Stimulated activated CD4-positive, alpha-beta T cell treated with anti-CD3 and anti-CD28 coated beads, Interleukin-12 subunit alpha, Interleukin-12 subunit beta, amount 100 ng/mL, for 48 hours (primary cell): ENCODE data around the gene SLC22A23.

Experiments
- DNase-seq, 3 donors: peaks; one replicate each; pipeline ENCODE4 v3.0.0-alpha.2; 2020; ENCODE audit warnings: low read depth in 2 of 3, low spot score in 1 of 3

Gene SLC22A23

DNA sequence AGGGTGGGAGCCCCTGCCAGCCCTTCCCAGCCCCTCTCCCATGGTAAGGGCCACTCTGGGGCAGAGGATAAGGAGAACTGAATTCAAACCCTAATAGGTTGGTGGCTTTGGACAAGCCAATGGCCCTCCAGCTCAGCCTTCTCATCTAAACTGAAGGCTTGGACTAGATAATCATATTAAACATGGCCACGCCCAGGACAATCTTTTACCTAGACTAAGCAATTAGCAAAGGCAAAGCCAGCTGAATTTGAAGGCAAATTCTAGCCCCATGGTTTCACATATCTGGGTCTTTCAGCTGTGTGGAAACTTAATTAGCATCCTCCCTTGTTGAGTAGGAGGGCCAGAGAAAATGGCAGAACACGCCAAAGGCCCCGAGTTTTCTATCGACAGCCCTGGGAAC lies 10.7 kb downstream of the SLC22A23 start:
- DNase-seq, result no peak

DNA sequence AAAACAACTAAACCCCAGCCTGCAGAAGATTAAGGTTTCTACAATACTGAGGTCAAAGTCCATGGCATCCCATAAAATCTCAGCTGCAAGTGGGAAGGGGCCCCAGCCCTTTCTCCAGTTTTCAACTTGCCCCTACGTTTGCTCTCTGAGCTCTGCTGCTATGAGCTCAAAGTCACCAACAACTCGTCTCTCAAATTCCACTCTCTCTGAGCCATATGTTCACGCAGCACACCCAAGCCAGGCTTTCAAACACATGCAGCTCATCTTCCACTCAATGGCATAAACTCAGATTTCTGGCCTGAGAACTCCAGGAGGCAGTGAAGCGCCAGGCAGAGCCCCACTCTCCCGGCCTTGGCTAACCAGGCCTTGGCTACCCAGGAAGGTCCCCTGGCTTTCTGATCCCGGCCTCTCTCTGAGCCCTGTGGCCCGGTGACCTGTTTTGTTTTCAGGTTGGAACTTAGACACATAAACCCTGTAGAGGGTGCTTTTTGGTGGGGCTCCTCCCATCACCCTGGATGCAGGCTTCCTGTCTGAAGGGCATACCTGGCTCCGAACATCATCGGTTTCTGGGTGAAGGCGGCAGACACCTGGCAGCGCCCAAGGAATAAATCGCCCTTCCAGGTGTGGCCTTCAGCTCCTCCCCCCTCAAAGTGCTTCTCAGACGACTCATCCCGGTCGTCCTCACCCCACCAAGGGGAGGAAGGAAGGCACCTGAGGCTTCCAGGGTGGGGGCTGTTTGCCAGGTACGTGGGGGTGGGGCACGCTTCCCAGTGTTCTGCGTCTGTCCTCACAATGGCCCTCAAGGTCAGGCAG lies 12.4 kb downstream of the SLC22A23 start:
- no peak for DNase-seq

DNA sequence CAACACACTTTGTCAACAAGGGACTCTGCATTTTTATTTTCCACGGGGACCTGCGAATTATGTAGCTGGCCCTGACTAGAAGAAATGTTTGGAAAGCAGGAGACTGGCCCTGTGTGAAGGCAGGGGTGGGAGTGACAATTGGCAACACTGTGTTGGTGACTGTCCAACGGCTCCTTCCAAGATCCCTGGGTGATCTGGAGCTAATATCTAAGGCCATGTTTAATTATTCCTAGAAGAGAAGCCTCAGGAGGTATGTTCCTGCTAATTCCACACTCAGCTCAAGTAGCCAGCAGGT lies 13.7 kb downstream of the SLC22A23 start:
- no peak for DNase-seq

DNA sequence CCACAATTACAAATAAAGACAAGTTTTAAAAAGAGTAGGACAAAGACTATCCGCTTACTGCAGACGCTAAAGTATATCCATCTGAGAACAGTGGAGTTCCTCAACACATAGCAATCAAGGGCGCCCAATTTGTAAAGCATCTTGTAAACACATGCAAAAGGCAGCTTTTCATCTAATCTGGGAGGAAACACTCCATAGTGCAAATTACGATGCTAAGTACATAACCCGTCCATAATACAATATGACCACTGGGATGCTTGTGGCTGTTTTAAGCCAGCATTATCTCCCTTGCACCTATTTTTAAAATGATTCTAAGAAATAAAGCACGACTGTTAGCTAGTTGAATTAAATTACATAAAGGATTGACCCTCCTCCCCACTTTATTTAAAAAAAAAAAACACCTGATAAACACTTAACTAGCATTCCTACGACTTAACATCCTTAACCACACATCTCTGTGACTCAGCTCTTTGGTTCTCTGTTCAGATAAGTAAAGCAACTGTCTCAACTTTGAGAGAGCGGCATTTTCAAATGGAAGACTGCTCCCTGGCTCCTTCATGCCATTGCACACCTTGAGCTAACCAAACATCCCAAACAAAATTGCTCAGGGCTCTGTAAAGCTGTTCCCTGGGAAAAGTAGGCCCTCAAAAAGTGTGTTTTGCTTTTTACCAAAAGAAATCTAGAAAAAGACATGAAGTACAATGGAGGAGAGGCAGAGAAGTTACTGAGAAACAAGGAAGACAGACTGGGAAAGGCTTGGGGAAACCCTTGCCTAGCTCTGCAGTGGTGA lies 14.2 kb downstream of the SLC22A23 start:
- DNase-seq, result no peak

DNA sequence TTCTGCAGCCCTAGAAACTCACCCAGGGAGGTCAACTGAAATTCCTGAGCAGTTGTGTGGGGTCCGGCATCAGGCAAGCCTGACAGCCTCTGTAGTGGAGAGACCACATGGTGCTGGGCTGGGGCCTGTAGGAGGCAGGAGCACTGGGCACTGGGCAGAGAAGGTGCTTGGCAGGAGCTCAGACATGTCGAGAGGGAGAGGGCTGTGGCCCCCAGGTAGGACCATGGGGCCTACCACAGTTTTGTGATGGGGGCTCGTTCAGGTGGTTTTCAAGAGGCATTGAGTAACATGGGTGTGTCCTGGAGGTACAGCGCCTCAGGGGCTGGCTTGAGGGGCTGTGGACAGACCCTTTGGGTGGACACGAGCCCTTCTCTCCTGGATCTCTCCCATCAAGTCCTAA lies 15.9 kb downstream of the SLC22A23 start:
- no peak for DNase-seq

DNA sequence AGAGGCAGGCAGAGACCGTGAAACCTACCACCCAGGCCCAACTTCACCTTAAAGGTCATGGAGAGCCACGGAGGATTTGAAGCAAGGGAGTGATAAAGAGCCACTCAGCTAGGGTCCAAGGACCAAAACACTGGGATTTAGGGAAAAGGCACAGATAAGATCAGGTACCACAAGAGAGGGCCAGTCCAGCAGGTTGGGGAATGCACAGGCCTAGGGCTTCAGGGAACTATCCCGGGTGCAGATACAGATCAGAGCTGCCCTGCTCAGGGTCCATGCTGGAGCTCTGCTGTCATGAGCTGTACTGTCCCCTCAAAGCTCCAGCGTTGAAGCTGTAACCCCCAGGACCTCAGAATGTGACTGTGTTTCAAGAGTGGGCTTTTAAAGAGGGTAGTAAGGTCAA lies 16.9 kb downstream of the SLC22A23 start:
- DNase-seq, result no peak

DNA sequence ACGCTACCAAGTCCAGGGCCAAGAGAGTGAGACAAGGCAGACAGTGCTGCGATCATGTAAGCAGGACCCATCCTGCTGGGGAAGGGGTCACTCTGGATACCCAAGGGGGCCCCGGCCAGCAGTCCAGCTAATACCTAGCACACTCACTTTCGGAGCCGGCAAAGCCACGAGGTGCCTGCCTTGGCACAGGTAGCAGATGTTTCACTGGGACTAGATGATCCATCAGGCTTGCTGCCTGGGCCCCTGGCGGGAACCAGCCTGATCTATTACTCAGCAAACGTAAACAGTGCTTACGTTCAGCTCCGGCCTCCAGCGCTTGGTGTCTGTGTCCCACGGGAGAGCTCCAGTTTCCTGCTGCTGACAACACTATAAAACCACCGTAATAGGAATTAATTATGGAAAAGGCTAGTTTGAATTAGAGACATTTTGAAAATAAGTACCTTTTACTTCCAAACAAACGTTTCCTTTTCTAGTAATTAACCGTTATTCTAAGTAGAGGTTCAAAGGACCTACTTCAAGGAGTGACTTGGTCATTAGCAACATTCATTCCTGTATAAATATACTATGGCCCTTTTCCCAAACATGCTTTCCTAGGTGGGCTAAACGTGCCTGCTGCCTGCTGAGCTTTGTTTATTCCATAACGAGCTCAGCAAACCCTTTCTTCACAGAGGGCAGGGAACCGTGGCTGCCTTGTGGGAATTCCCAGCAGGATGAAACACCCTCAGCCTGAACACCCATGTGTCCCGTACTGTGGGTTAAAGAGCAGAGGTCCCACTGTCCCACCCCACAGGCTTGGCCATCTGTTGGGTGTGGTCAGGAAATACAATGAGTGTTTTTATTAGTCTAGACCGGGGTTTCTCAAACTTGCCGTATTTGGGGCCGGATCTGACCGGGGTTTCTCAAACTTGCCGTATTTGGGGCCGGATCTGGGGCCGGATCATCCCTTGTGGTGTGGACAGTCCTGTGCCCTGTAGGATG lies 18.4 kb downstream of the SLC22A23 start:
- DNase-seq, result no peak

DNA sequence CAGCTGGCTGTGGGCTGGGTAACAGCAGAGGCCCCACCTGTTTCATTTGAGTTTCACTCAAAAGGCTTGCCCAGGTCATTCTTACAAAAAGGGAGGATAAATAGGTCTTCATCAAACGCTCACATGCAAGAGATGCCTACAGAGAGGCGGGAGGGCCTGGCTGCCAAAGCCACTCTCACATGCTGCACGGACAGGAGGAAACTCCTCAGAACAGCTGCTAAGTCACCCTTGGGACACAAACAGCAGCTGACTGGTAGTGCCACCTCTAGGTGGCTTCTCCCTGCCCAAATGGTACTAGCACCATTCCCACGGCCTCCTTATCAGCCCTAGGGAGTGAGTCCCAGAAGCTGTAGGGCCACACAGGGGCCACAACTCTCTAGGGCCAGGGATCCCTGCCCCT lies 23.8 kb downstream of the SLC22A23 start:
- no peak for DNase-seq

DNA sequence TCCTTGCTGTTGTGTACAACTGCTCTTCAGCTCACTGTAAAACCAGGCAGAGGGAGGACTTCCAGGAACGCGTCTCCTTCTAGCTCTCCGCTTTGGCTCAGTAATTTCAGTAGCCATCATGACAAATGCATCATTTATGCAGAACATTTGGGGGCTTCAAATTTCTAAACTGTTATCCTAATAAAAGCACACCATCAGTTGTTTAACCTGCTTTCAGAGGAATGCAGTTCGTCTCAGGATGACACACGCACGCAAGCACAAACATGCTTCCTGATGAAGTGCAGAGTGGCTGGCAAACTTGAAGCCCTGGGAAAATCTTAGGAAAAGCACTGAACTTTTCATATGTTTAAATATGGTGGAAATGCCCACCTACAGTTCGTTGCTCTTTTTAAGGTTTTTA lies 24.4 kb downstream of the SLC22A23 start:
- no peak for DNase-seq

DNA sequence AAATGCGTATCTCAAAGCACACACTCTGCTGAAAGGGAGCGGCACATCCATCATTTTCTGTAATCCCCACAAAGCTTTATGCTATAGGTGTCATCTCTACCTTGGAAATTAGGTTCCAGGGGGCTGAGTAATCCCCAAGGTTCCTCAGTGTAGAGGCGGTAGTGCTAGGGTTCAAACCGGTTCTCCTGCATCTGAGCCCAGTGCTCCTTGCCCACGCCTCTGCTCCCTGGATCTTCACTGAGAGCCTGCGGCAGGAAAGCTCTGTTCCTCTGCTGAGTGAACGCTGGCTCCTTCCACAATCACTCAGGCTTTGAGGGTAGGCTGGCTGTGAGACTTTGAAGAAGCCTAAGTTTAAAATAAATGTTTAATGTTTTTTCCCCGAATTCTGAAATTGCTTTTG lies 24.9 kb downstream of the SLC22A23 start:
- DNase-seq, result no peak

DNA sequence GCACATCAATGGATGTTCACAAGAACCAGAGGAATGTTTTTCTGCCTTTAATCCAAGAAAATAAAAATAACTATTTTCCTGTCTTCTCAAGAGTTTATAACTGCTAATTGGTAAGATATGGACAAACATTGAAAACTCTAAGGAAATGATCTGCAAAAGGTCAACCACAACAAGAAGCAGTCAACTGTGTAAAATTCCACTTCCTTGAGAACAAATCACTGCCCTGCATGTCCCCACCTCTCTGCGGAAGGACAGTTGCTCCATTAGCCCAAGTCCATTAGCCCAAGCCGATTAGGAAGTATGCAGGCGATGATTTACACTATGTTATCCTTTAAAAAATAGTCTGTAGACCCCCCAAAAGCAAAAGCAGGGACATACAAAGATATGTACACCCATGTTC lies 27.6 kb downstream of the SLC22A23 start:
- no peak for DNase-seq

DNA sequence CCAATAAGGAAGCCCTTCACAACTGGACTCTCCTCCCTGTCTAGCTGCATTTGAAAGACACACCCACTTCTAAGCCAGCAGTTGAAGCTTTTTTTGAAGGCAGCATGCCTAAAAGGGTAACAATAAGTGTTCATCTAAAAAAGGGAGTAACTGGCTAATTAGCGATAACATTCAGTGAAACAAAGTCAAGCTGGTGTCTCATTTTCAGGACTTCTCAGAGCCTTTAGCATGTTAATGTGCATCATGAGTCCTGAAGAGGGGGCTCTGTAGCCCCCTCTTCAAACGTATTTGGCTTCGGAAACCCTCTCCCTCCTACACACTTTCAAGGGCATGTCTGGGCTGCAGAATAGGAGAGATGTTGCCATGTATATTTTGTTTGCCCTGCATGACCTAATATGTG lies 28.1 kb downstream of the SLC22A23 start:
- DNase-seq, result no peak

DNA sequence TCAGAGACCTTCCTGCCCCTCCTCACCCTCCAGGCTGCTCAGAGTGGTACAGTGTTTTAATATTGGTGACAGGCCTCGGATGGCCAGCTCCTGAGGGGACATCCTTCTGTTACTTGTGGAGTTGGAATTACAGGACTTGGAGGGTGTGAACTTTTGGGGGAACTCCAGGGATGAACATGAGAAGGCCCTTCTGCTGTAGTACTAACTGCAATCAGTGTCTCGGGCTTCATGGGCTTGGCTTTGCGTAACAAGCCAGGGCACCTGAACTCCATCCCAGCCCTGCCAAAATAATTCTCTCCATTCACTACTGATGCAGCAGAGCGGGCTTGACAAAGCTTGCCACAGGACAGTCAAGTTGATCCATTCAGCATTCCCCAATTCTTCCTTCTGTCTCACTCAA lies 28.6 kb downstream of the SLC22A23 start:
- DNase-seq, result no peak

DNA sequence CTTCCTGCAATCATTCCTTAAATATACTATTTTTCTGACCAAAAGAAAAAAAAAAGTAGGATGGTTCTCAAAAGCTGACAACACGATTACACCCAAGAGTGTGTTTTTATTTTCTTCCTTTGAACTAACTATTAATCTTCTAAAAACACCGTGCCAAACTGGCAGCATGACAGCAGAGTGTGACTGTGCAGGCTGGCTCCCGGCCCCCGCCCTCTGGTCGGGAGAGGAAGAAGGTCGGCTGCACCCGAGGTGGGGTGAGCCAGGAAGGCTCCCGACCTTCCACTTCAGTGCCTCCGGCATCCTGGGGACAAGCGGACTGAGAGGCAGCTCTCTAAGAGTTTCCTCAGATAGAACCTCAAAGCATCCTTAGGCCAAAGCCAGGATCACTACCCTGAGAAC lies 29.2 kb downstream of the SLC22A23 start:
- DNase-seq, result no peak

DNA sequence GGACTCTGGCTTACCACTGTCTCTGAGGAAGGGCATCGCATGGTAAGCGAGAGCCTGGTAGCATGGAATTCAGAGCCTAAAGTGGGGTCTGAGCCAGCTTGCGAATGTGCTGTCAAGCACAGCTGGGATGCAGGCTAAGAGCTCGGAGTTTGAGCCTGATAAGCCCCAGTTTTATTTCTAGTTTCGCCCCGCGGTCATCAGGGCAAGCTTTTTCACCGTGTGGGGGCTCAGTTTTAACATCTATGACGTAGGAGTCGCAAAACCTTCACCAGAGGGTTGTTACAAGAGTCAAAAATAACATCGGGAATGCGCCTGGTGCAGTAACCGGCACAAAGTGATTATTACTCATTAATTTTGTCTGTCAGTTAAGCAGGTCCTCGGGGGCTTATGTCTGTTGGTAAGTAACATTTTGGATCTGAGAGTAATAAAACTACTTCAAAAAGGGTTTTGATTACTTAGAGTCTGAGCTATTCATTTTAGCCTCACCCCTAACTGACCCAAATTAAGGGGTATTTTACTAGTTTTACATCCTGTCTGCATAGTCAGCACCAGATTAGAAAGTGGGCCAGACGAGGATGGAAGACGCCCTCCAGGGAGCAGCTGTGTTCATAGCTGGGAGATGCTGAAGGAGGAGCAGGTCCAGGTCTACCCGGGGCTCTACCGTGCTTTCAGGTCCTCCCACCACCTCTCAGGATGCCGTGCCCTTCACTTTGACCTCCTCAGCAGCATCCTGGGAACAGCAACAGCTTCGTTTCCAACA lies 29.7 kb downstream of the SLC22A23 start:
- no peak for DNase-seq

DNA sequence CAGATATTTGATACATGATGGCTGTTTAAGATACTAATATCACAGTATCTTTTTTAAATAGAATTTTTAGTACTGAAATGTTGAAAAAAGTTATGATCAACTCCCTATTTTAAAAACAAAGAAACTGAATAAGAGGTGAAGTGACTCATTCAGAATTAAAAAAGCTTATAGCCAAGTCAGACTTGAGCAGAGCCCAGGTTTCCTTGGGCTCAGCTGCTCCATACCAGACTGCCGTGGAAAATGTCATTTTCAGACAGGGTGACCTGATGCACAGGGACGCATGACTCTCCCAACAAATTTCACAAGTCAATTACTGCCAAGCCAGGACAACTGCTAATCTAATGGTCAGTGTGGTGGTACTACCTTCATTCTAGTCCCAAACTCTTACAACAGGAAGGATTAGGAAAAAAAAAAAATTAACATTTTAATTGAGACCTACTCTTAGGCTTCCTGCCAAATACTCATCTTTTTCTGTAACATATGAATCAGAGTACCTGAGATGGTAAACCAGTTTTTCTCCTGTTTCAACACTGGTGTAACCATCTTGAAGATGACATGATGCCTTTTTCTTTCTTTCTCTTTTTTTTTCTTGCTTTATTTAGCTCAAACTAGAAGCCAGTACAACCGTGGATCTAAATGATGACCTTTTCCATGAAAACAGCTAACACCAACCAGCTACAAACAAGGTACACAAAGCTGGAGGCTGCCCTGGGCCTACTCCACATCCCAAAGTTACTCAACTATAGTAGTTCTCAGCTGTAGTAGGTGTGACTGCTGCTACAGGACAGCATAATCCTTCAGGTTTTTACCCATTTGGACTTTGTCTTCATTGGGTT lies 30.5 kb downstream of the SLC22A23 start:
- no peak for DNase-seq

DNA sequence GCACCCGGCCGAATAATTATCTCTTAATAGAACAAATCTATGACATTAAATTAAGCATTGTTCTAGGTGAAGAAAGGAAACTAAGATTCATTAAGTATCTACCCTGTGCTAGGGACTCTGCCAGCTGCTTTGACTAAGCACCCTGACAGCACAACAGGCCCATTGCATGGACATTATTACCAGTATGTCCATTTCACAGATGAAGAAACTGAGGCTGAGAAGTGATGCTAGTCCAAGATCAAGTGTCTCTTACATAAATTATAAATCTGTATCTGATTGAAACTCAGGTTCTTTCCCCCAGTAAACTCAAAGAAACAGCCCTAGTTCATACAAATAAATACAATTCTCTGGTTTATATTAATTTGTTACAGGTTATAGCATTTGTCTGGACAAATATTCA lies 31.3 kb downstream of the SLC22A23 start:
- DNase-seq, result no peak

DNA sequence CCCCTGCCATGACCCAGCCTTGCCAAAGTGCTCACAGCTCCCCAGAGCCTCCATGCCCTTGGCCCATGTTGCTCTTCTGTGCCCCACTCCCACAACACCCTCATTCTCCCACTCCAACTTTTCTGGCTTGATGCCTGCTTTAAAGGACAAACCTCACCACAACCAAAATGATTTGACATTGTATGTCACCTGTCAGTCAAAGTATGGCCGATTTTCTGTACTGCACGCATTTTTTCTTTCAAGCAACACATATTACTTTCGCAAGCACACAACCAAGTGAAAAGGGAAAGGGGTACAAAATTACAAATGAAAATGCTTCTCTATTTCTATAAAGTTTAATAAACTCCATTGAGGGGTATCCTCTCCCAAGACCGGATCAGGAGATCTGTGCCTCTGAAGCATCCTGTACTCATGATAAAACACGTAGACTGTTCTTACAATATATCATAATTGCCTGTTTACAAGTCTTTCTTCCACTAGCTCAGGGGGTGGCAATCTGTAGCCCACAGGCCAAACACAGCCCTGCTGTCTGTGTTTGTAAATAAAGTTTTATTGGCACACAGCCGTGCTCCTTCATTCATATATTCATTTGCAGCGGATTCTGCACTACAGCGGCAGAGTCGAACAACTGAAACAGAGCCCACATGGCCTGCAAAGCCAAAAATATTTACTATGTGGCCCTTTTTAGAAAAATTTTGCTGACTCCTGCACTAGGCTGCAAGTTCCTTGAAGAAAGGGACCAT lies 32.5 kb downstream of the SLC22A23 start:
- no peak for DNase-seq

DNA sequence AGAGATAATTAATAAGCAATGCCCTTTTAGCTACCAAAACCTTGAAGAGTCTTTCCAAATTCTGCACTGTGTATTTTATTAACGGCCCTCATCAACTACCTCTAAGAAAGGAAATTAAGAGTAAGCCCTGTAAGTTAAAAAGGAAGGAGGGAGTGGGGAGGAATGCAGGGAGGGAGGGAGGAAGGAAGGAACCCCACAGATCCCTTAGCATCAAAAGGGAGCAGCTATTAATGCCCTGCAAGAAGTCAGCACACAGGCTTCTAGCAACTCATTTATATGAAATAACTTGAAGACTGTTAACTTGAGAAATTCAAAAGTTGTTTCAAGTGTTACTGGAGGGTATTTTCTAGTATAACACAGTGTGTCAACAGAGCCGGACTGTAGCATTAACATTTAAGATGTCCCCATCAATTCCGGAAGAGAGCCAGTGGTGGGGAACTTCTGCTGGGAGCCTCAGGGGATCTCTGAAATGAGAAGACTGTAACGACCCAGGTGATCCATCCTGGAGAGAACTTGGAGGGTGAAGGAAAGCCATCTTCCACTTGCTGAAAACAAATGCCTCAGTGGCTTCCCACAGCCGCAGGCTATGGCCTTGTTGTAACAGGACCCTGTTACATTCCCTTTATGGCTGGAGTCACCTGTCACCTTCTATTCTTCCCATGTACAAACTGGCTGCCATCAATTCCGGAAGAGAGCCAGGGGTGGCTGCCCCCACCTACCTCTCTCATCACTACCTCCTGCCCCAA lies 33.2 kb downstream of the SLC22A23 start:
- no peak for DNase-seq
